Peyer's patch (tissue), 4 donors: ENCODE measurements around the gene VIPR1.

Experiments
- CTCF ChIP-seq, 6 experiments: fragments of 450-650 bp in 4 of 6; fragments of 200-600 bp in 2 of 6; sonication (generic) in 1 of 6; IDR thresholded peaks; one replicate each; pipeline ENCODE4 v1.5.1; 2017 to 2019; ENCODE audit warnings: antibody characterized with exemption in 6 of 6, mild to moderate bottlenecking in 3 of 6, moderate library complexity in 1 of 6
- POLR2A ChIP-seq, 2 donors: fragments of 450-650 bp; IDR thresholded peaks; one replicate each; pipeline ENCODE4 v1.5.1; 2017; ENCODE audit warnings: antibody characterized with exemption in 2 of 2, mild to moderate bottlenecking in 2 of 2, moderate library complexity in 2 of 2

DNA sequence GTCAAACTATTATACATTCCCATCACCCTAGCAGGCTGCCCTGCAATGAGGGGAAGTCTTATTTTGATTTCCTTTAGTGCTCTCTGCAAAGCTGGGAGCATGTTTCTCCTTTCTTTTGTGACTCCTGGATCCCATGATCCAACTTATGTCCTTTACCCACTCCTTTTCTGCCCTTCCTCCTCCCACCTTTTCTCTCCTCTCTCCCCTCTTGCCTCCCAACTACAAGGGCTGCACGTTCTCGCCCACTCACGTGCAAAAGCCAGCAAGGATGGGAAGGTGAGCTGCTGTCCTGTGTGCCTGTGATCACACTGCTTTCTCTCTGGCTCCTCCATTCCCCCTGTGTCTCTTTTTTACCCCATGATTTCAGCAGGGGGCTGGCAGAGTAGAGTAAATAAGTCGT, 6.1 kb downstream of the VIPR1 start:
- TF ChIP-seq POLR2A (IDR thresholded peaks at IDR 0.05) (no peak), CTCF (IDR thresholded peaks at IDR 0.05) (no peak)
